OCI-M2 (cell line): Measurements from ENCODE around the gene H2BK1.

Experiments used
- DNase-seq: peaks from one replicate; lab custom pipeline; 2025; ENCODE audit not compliant: unreplicated experiment; lab: John Stamatoyannopoulos, UW

The H2BK1 gene

GRCh38 chr7:151232917-151233701 is 22.8 kb upstream of the H2BK1 start:
- peak; percentile 50 for DNase-seq

- peak; percentile 72 for DNase-seq
Observed at GRCh38 chr7:151232091-151232916, 22.0 kb upstream of the H2BK1 start, which contains the start of gene CHPF2. TSS of gene CHPF2 (plus strand) at chr7:151232483. CDS start at chr7:151234012, 1,529 bp downstream.

GRCh38 chr7:151231080-151231479 is 20.8 kb upstream of the H2BK1 start:
- no peak for DNase-seq

- DNase-seq = no peak
Observed at GRCh38 chr7:151229249-151229648, 19.0 kb upstream of the H2BK1 start.

DNA sequence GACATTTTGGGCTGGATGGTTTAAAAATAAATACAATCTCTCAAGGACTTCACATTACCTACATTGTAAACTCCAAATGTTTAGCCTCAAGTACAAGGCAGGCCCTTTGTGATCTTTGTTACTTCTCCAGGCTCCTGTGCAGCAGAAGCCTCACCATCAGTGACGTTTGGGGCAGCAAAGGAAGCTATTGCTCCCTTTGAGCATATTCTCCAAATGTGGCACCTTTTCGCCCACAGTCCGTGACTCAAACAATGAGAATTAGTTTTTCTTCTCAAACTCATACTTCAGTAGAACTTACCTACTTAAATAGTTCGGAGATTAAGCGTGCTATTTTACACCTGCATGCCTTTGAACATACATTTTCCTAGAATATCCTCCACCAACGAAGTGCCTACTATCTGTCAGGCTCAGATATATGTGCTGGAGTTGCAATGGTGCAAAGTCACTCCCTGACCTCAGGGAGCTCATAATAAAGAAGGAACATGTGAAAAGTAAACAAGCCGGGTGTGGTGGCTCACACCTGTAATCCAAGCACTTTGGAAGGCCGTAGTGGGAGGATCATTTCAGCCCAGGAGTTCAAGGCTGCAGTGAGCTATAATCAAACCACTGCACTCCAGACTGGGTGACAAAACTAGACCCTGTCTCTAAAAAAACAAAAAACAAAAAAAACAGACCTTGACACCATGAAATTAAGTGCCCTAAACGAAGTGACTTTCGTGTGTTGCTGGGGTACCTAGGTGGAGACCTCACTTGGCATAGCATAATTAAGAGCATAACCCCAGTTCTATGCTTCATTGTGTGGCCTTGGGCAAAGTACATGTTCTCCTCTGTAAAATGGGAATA is 18.0 kb upstream of the H2BK1 start:
- no peak for DNase-seq

DNA sequence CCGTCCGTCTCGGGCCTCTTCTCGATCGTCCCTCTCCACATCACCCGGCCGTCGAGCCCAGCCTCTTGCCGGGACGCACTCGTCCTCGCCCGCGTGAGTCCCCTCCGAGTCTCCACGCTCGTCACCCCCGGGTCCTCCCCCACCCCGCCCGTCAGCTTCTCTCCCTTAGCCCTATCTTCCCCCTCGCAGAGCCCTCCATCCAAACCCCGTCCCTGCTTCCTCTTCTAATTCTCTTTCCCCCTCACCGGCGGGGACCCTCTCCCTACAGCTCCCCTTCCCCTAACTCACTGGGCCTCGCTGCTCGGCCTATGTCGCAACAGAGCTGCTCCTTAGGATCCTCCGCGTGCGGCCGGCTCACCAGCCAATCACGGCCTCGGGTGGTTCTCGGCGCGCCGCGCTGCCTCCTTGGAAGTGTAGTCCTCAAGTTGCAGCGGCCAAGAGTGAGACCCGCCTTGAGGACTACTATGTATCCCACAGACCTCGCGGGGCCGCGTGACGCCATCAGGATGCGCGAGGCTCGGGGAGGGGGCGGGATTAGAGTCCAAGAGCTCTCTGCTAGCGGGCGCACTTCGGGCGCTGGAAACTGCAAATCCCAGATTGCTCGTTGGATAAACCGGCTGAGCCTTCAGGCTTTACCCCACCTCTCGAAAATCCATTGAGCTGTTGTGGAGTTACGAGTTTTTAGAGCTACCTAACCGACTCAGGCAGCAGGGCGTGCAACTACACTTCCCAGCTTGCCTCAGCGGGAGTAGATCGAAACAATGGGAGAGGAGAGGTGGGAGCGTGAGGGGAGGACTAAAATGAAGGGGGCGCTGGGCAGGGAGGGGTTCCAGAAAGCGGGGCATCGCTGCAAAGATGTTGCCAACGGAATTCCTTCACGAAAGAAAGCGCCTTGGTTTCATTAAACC is 16.8 kb upstream of the H2BK1 start, which contains the start of gene ABCF2:
ABCF2 (minus strand) TSS at position 331 of the 908 bp plus-strand sequence. CDS start 747 bp downstream, outside the sequence.
- DNase-seq = peak; percentile 93

GRCh38 chr7:151226560-151226874 is 16.2 kb upstream of the H2BK1 start:
- DNase-seq = no peak

DNA sequence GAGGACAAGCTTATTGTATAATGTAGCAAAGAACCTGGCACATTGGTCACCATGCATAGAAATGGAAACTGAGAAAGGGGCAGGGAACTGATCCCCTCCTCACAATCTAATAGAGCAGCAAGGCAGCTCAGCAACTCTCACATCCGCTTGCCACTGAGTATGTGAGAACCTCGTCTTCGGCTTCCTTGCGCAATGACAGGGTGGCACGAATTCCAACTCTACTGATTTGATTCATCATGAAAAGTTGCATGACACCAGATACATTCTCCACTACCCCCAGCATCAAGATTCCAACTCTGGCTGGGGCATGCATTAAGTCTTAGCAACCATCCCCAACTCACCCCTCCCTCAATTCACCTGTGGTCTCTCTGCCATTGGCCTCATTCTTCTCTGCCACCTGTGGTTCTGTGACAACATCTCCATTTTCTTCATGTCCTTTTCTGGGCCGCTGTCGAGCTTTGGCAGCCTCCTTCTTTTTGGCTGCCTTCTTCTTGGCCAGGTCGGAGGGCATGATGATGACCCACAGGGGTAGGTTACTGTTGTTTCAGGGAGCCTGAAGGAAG is 15.7 kb upstream of the H2BK1 start:
- DNase-seq = no peak

- no peak for DNase-seq
Observed at GRCh38 chr7:151223728-151224127, 13.4 kb upstream of the H2BK1 start.

DNA sequence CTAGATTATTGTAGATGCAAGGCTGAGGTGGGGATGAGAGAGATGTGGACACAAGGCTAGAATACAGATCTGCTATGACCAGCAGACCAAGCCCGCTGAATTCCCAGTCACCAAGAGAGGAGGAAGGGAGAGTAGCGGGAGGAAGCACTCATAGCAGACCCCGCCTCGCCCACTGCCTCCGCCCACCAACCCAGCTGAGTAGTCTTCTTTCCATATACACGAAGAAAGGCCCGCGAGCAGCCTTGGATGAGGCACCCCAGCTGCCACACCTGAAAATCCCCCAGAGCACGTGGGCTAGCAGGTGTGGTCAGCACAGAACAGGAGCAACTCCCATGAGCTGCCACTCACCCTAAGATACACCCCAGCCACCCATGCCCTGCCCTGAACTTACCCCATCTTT is 7.9 kb upstream of the H2BK1 start:
- DNase-seq = no peak

GRCh38 chr7:151215396-151215795 is 5.1 kb upstream of the H2BK1 start:
- no peak for DNase-seq

- no peak for DNase-seq
Observed at GRCh38 chr7:151213826-151214225, 3.5 kb upstream of the H2BK1 start.

DNA sequence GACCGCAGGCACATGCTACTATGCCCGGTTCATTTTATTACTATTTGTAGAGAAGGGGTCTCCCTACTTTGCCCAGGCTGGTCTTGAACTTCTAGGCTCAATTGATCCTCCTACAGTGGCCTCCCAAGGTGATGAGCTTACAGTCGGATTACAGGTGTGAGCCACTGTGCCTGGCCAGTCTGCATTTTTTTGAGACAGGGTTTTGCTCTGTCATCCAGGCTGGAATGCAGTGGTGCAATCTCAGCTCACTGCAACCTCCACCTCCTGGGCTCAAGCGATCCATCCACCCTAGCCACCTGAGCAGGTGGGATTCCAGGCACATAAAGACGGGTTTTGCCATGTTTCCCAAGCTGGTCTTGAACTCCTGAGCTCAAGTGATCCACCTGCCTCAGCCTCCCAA is 2.3 kb upstream of the H2BK1 start:
- no peak for DNase-seq

DNA sequence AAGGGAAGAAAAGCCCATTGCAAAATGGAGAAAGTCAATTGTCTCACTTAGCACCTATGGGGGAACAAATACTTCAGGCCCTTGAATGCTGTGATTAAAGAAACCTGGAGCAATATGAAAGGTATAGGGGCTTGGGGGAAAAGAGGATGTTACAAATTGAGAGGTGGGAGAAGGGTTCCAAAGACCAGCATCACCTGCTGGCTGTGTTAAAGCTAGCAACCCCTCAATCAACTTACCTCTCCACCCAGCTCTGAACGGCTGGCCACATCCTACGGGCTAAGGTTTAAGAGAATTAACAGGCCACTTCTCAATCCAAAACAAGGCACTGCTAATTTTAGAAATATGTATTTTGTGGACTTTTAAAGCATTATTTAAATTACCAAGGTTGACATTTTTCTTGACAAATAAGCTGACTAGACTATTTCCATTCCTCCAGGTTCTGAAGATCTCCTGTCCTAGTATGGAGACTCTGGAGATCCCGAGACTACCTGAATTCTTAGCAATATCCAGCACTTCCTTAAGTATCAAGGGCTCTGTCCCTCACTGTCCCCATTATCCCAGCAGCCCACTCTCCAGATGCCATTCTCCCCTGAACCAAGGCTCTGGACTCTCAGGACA is 976 bp upstream of the H2BK1 start:
- no peak for DNase-seq

GRCh38 chr7:151209588-151209987 is 700 bp downstream of the H2BK1 start:
- no peak for DNase-seq

- no peak for DNase-seq
Observed at GRCh38 chr7:151208253-151208862, 1.9 kb downstream of the H2BK1 start.

DNA sequence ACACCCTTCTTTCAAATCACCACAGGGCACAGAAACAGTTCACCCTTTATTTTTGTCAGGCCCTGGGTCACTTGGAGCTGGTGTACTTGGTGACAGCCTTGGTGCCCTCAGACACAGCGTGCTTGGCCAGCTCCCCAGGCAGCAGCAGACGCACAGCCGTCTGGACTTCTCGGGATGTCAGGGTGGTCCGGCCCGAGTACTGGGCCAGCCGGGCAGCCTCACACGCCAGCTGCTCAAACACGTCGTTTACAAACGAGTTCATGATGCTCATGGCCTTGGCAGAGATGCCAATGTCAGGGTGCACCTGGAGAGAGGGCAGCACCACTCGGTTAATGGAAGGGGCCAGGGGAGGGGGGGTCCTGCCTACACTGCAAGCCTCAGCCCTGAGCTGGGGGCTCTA is 2.5 kb downstream of the H2BK1 start:
- DNase-seq = no peak

- DNase-seq = no peak
Observed at GRCh38 chr7:151207315-151207714, 3.0 kb downstream of the H2BK1 start.

GRCh38 chr7:151206914-151207313 is 3.4 kb downstream of the H2BK1 start:
- no peak for DNase-seq
